K562 (cell line): ENCODE measurements around the gene R3HDM2. TPM values are rescaled to one million over a fixed set of nuclear protein-coding genes. Genes with fewer than 3 reads are reported as not detected.

Experiments used
- HDAC6 ChIP-seq: IDR thresholded peaks from 2 replicates; pipeline ENCODE4 v1.6.1; 2012; ENCODE audit warnings: low read depth, mild to moderate bottlenecking, control low read depth, inconsistent platforms, low read length, moderate library complexity
- HNRNPH1 ChIP-seq: fragments of 200-400 bp; formaldehyde crosslinking; optimal IDR thresholded peaks from 2 replicates; pipeline ENCODE3; 2017; ENCODE audit warnings: low read depth, mild to moderate bottlenecking, low read length, moderate library complexity
- MEIS2 ChIP-seq: fragments of 450-650 bp; IDR thresholded peaks from 2 replicates; pipeline ENCODE4 v1.6.1; 2014; ENCODE audit warnings: mild to moderate bottlenecking; ENCODE audit not compliant: partially characterized antibody
- YBX1 ChIP-seq: fragments of 450-650 bp; IDR thresholded peaks from 2 replicates; pipeline ENCODE4 v1.7.1; 2016; ENCODE audit warnings: mild to moderate bottlenecking
- ZFX ChIP-seq: sonication (generic); formaldehyde crosslinking; IDR thresholded peaks from 2 replicates; pipeline ENCODE4 v1.8.0; 2022; ENCODE audit warnings: mild to moderate bottlenecking, missing genetic modification reagents, moderate library complexity
- ZNF197 ChIP-seq: fragments of 200-800 bp; sonication (Bioruptor generic); IDR thresholded peaks from 2 replicates; pipeline ENCODE4 v1.6.1; 2016; ENCODE audit warnings: low read depth, missing genetic modification characterization, missing compliant biosample characterization
- ZNF644 ChIP-seq: fragments of 200-800 bp; sonication (Bioruptor generic); IDR thresholded peaks from 2 replicates; pipeline ENCODE4 v1.6.1; 2016; ENCODE audit warnings: low read depth, missing genetic modification characterization, missing compliant biosample characterization
- polyA plus RNA-seq, 8 experiments: library from polyadenylated mRNA; depleted of rRNA in 4 of 8; stranded (reverse) in 5 of 8; unstranded in 3 of 8; fragments of >200 nt; fragmentation: Nextera tagmentation in 2 of 8; fragmentation: Illumina TruSeq in 1 of 8; extraction: Ambion mirVana in 2 of 8; extraction: Trizol in 1 of 8; gene quantifications; 2 replicates each; pipeline versions ENCODE4 v1.2.1 to v1.2.3, GENCODE V29; 2011 to 2014; ENCODE audit warnings: inconsistent platforms in 1 of 8, missing spikeins in 1 of 8
- total RNA-seq, 7 experiments: library from RNA; depleted of rRNA in 6 of 7; stranded (reverse); fragments of >200 nt in 6 of 7; fragmentation: Illumina TruSeq in 2 of 7; extraction: Trizol in 2 of 7; gene quantifications; 2 replicates each; pipeline versions ENCODE4 v1.2.1 to v1.2.3, GENCODE V29; 2011 to 2021; ENCODE audit warnings: low replicate concordance in 1 of 7
- TF ChIP-seq, protein P1 (sequence below): fragments of 450-650 bp; IDR thresholded peaks from one replicate; pipeline ENCODE4 v1.6.1; 2018; ENCODE audit warnings: mild to moderate bottlenecking, moderate library complexity; ENCODE audit not compliant: partially characterized antibody
- TF ChIP-seq, protein P2 (sequence below): IDR thresholded peaks from 2 replicates; pipeline ENCODE4 v1.6.1; 2011; ENCODE audit not compliant: insufficient read length; ENCODE audit errors: extremely low read depth
- TF ChIP-seq, protein P3 (sequence below): fragments of 250-450 bp; sonication (Bioruptor Pico); IDR thresholded peaks from 2 replicates; pipeline ENCODE4 v1.4.0; 2020; ENCODE audit warnings: mild to moderate bottlenecking

Gene R3HDM2
- total and polyA plus RNA-seq, 9 of the 15 experiments (the other 6 are each of a cell fraction or from before 2014, with no cell fraction given) = 3.3 to 18.8 (median 9.0) TPM

DNA sequence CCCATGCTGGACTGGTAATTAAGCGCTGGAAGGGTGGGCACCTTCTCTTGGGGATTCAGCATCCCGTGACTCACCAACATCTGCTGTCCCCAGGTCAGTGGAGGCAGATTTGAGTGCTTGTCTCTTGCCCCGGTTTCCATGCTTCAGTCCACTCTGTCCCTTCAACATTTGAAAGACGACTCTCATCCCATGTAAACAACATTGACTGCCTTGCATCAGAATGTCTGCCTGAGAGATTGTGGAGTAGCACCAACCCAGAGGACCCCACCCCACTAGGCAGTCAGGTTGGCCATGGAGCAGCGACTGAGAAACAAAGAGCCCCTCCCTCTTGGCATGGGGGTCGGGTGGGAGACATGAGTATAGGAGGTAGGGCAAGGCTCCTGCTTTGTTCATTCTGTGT lies 174.9 kb downstream of the R3HDM2 start (continued):
- TF ChIP-seq, protein P1, sequence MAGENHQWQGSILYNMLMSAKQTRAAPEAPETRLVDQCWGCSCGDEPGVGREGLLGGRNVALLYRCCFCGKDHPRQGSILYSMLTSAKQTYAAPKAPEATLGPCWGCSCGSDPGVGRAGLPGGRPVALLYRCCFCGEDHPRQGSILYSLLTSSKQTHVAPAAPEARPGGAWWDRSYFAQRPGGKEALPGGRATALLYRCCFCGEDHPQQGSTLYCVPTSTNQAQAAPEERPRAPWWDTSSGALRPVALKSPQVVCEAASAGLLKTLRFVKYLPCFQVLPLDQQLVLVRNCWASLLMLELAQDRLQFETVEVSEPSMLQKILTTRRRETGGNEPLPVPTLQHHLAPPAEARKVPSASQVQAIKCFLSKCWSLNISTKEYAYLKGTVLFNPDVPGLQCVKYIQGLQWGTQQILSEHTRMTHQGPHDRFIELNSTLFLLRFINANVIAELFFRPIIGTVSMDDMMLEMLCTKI = no peak
- TF ChIP-seq YBX1 = no peak
- TF ChIP-seq HNRNPH1 = no peak
- TF ChIP-seq, protein P2, sequence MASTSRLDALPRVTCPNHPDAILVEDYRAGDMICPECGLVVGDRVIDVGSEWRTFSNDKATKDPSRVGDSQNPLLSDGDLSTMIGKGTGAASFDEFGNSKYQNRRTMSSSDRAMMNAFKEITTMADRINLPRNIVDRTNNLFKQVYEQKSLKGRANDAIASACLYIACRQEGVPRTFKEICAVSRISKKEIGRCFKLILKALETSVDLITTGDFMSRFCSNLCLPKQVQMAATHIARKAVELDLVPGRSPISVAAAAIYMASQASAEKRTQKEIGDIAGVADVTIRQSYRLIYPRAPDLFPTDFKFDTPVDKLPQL = no peak
- no peak for TF ChIP-seq ZNF644
- TF ChIP-seq ZNF197 (CRISPR knock-in tag) = no peak
- no peak for TF ChIP-seq MEIS2
- no peak for TF ChIP-seq ZFX (CRISPR knock-in tag)
- TF ChIP-seq HDAC6 = no peak
- TF ChIP-seq, protein P3, sequence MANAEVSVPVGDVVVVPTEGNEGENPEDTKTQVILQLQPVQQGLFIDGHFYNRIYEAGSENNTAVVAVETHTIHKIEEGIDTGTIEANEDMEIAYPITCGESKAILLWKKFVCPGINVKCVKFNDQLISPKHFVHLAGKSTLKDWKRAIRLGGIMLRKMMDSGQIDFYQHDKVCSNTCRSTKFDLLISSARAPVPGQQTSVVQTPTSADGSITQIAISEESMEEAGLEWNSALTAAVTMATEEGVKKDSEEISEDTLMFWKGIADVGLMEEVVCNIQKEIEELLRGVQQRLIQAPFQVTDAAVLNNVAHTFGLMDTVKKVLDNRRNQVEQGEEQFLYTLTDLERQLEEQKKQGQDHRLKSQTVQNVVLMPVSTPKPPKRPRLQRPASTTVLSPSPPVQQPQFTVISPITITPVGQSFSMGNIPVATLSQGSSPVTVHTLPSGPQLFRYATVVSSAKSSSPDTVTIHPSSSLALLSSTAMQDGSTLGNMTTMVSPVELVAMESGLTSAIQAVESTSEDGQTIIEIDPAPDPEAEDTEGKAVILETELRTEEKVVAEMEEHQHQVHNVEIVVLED (CRISPR knock-in tag) = no peak
